K562 (cell line): ENCODE data around the gene ANKRD13A. TPM values are rescaled to one million over a fixed set of nuclear protein-coding genes. Genes with fewer than 3 reads are reported as not detected.

ENCODE experiments used
- ATAC-seq: fragments of 200-7000 bp; cut with Tn5 transposase; 3 replicates; pipeline ENCODE4 v1.9.1; 2020; ENCODE audit warnings: moderate library complexity
- BruUV-seq: library from RNA; stranded (reverse); fragments of 400-500 nt; replicated peaks from 2 replicates; lab custom pipeline; 2021; lab: Mats Ljungman, UMichigan
- CTCF ChIA-PET: fragments of 300-600 bp; formaldehyde crosslinking; extraction: SDS; loops from one replicate; lab custom pipeline; 2021; ENCODE audit warnings: low intra/inter-chr PET ratio; lab: Yijun Ruan, JAX
- POLR2A ChIA-PET: fragments of 300-600, 350-650 bp; sonication (Branson Sonifier 250); formaldehyde crosslinking; extraction: SDS; loops from one replicate; lab custom pipeline; 2021; ENCODE audit warnings: antibody characterized with exemption, inconsistent platforms; lab: Yijun Ruan, JAX
- DNase-seq, 4 experiments: peaks; one replicate each; pipeline versions ENCODE4 v3.0.0 to v3.0.0-alpha.2; 2011 to 2018; ENCODE audit warnings: low spot score in 3 of 4, mixed read lengths in 3 of 4; ENCODE audit errors: extremely low read depth in 1 of 4
- FAIRE-seq: peaks from 2 replicates; lab custom pipeline; 2011; peaks lifted over from hg19 to GRCh38; lab: Jason Lieb, UNC
- H2AFZ ChIP-seq: 2 replicates; pipeline ENCODE4 v1.6.0; 2011; ENCODE audit warnings: low read depth, low read length, control low read depth, inconsistent platforms
- H3K27ac ChIP-seq: fragments of 200-600 bp; 3 replicates; pipeline ENCODE4 v1.8.0; 2011; ENCODE audit warnings: low read depth, mild to moderate bottlenecking, control low read depth, inconsistent platforms, low read length, moderate library complexity, mixed read lengths; ENCODE audit errors: extremely low read depth
- H3K27me3 ChIP-seq, 2 experiments: fragments of 300-600 bp in 1 of 2; 2 replicates in 1 of 2; 3 replicates in 1 of 2; pipeline versions ENCODE4 v1.6.0 to v1.8.0; 2011; ENCODE audit warnings: inconsistent platforms in 2 of 2, low read length in 2 of 2, mild to moderate bottlenecking in 1 of 2, mixed read lengths in 1 of 2, moderate library complexity in 1 of 2; ENCODE audit not compliant: control insufficient read depth in 2 of 2, insufficient read depth in 2 of 2
- H3K36me3 ChIP-seq: fragments of 300-600 bp; 3 replicates; pipeline ENCODE4 v1.8.0; 2011; ENCODE audit warnings: mild to moderate bottlenecking, low read length, inconsistent platforms; ENCODE audit not compliant: control insufficient read depth, insufficient read depth
- H3K4me1 ChIP-seq, 2 experiments: fragments of 200-600 bp in 1 of 2; replicated peaks in 1 of 2; 2 replicates in 1 of 2; 3 replicates in 1 of 2; pipeline versions ENCODE4 v1.5.1 to v1.8.0; 2011; ENCODE audit warnings: inconsistent platforms in 2 of 2, low read length in 2 of 2, mild to moderate bottlenecking in 1 of 2, mixed read lengths in 1 of 2, moderate library complexity in 1 of 2; ENCODE audit not compliant: control insufficient read depth in 2 of 2, insufficient read depth in 2 of 2
- H3K4me2 ChIP-seq: 2 replicates; pipeline ENCODE4 v1.6.1; 2011; ENCODE audit warnings: low read length, control low read depth, inconsistent platforms, mixed read lengths; ENCODE audit not compliant: insufficient read depth
- H3K4me3 ChIP-seq: fragments of 200-600 bp; sonication (generic), shearing (Covaris generic); 2 replicates; pipeline ENCODE4 v1.5.1; 2016; ENCODE audit warnings: control low read depth, inconsistent platforms
- H3K79me2 ChIP-seq: fragments of 200-600 bp; 3 replicates; pipeline ENCODE4 v1.8.0; 2011; ENCODE audit warnings: low read length, inconsistent platforms; ENCODE audit not compliant: control insufficient read depth, insufficient read depth
- H3K9ac ChIP-seq, 2 experiments: 2 replicates each; pipeline versions ENCODE4 v1.6.0 to v1.6.1; 2011; ENCODE audit warnings: low read depth in 2 of 2, low read length in 2 of 2, control low read depth in 1 of 2, inconsistent platforms in 1 of 2, mild to moderate bottlenecking in 1 of 2, mixed read lengths in 1 of 2; ENCODE audit not compliant: insufficient read depth in 1 of 2
- H3K9me1 ChIP-seq: one replicate; pipeline ENCODE4 v1.6.0; 2011; ENCODE audit warnings: inconsistent platforms, mild to moderate bottlenecking, low read length, moderate library complexity; ENCODE audit not compliant: control insufficient read depth, insufficient read depth
- H3K9me3 ChIP-seq: replicated peaks from 2 replicates; pipeline ENCODE4 v1.5.1; 2011; ENCODE audit warnings: low read depth, low read length, inconsistent platforms; ENCODE audit not compliant: control insufficient read depth, insufficient read depth
- H4K20me1 ChIP-seq: replicated peaks from 2 replicates; pipeline ENCODE4 v1.6.1; 2011; ENCODE audit warnings: low read length, inconsistent platforms, mixed read lengths; ENCODE audit not compliant: control insufficient read depth, insufficient read depth
- ATF7 ChIP-seq: fragments of 450-650 bp; IDR thresholded peaks from 2 replicates; pipeline ENCODE4 v1.7.1; 2014; ENCODE audit warnings: mild to moderate bottlenecking, moderate library complexity
- CBFA2T2 ChIP-seq: fragments of 450-650 bp; conservative IDR thresholded peaks from 2 replicates; pipeline ENCODE4 v1.6.1; 2017; ENCODE audit warnings: mild to moderate bottlenecking
- JUNB ChIP-seq: fragments of 450-650 bp; formaldehyde crosslinking; conservative IDR thresholded peaks from 2 replicates; pipeline ENCODE4 v1.4.0; 2020; ENCODE audit warnings: mild to moderate bottlenecking
- NCOA4 ChIP-seq: fragments of 450-650 bp; IDR thresholded peaks from 2 replicates; pipeline ENCODE4 v1.6.1; 2018; ENCODE audit warnings: mild to moderate bottlenecking; ENCODE audit not compliant: partially characterized antibody
- ZEB2 ChIP-seq: fragments of 450-650 bp; IDR thresholded peaks from 2 replicates; pipeline ENCODE4 v1.6.1; 2016
- WGBS: fragments of 100-300 bp; shearing (Covaris generic); methylation state at CpG from one replicate; pipeline ENCODE4 v1.1.6; 2016; ENCODE audit warnings: low coverage, mixed read lengths; ENCODE audit not compliant: insufficient coverage; ENCODE audit errors: missing lambda C conversion rate; 5-methylcytosine and 5-hydroxymethylcytosine counted together
- in situ Hi-C: fragments of 300-500 bp; cut with MboI; formaldehyde crosslinking; loops from 4 replicates; pipeline ENCODE4 v1.15.0; 2018; ENCODE audit warnings: inconsistent platforms, mixed read lengths
- intact Hi-C: fragments of 100-400 bp; cut with micrococcal nuclease; formaldehyde crosslinking; loops from 2 replicates; pipeline ENCODE4 v1.14.2; 2022
- polyA plus RNA-seq, 8 experiments: library from polyadenylated mRNA; depleted of rRNA in 4 of 8; stranded (reverse) in 5 of 8; unstranded in 3 of 8; fragments of >200 nt; fragmentation: Nextera tagmentation in 2 of 8; fragmentation: Illumina TruSeq in 1 of 8; extraction: Ambion mirVana in 2 of 8; extraction: Trizol in 1 of 8; gene quantifications; 2 replicates each; pipeline versions ENCODE4 v1.2.1 to v1.2.3, GENCODE V29; 2011 to 2014; ENCODE audit warnings: inconsistent platforms in 1 of 8, missing spikeins in 1 of 8
- total RNA-seq, 7 experiments: library from RNA; depleted of rRNA in 6 of 7; stranded (reverse); fragments of >200 nt in 6 of 7; fragmentation: Illumina TruSeq in 2 of 7; extraction: Trizol in 2 of 7; gene quantifications; 2 replicates each; pipeline versions ENCODE4 v1.2.1 to v1.2.3, GENCODE V29; 2011 to 2021; ENCODE audit warnings: low replicate concordance in 1 of 7
- TF ChIP-seq, protein P1 (sequence below): fragments of 250-450 bp; sonication (Bioruptor Pico); IDR thresholded peaks from 2 replicates; pipeline ENCODE4 v1.5.0; 2021; ENCODE audit warnings: mild to moderate bottlenecking, moderate library complexity
- TF ChIP-seq, protein P2 (sequence below): sonication (generic); formaldehyde crosslinking; IDR thresholded peaks from 2 replicates; pipeline ENCODE4 v1.8.0; 2022; ENCODE audit warnings: missing genetic modification reagents, mild to moderate bottlenecking, borderline replicate concordance

The ANKRD13A gene
- total and polyA plus RNA-seq, 9 of the 15 experiments (the other 6 are each of a cell fraction or from before 2014, with no cell fraction given), result 5.0 to 55.0 (median 41.5) TPM

GRCh38 chr12:109993091-109993490 lies 6.1 kb upstream of the ANKRD13A start:
- TF ChIP-seq NCOA4 (no peak), JUNB (CRISPR knock-in tag) (no peak), CBFA2T2 (no peak), ZEB2 (no peak), ATF7 (no peak)
- TF ChIP-seq, protein P1, sequence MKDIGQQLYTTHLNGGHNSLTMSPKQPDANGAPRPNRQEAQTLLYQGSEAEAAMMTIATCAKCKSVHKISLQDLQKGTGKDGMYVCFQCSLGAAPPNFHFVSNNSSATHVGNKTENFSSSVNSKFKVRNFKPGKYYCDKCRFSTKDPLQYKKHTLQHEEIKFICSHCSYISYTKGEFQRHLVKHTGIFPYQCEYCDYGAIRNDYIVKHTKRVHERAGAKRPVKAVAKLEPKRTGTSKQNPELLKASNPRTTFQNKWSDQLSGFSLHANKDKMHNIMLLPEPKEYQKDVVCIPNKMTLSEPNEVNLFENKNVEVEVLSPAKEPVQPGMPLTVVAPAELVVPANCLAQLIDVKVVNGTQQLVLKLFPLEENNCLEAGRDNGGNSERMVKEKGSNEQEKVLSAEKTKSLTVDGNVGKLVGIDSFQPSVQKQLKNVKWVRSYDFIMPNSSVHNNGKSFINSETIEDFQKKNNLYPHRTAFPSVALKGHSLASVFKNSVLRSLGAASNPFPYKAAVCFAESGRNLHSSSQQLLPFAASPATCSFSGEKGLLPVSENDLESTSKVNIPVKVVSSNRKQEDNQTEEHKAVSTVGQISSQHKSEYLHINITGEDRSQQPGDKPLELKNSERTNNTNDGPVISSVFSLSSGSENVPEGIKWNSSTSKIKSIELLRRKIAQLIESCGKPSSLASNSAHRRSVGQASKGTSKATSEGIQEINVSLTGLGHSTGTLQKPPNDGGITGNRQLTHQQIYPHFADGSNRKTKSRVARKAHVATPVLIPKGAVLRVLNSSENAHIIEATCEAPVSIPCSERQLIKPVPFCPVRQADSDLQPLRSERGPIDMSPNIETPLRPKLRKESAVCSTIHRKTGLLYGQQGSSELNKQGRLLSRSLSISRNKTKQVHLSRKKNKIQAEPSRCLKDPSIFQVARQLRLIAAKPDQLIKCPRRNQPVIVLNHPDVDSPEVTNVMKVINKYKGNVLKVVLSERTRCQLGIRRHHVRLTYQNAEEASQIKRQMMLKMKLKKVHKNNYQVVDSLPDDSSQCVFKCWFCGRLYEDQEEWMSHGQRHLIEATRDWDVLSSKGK (CRISPR knock-in tag), result no peak
- TF ChIP-seq, protein P2, sequence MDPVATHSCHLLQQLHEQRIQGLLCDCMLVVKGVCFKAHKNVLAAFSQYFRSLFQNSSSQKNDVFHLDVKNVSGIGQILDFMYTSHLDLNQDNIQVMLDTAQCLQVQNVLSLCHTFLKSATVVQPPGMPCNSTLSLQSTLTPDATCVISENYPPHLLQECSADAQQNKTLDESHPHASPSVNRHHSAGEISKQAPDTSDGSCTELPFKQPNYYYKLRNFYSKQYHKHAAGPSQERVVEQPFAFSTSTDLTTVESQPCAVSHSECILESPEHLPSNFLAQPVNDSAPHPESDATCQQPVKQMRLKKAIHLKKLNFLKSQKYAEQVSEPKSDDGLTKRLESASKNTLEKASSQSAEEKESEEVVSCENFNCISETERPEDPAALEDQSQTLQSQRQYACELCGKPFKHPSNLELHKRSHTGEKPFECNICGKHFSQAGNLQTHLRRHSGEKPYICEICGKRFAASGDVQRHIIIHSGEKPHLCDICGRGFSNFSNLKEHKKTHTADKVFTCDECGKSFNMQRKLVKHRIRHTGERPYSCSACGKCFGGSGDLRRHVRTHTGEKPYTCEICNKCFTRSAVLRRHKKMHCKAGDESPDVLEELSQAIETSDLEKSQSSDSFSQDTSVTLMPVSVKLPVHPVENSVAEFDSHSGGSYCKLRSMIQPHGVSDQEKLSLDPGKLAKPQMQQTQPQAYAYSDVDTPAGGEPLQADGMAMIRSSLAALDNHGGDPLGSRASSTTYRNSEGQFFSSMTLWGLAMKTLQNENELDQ (CRISPR knock-in tag), result no peak
- no peaks in the 10 kb centered on the region for H3K9me1 ChIP-seq
- no peaks in the 10 kb centered on the region for H4K20me1 ChIP-seq
- FAIRE-seq, result no peak
- H3K27me3 ChIP-seq, result no peaks in the 10 kb centered on the region
- H3K4me1 ChIP-seq, result peaks cover 9 to 19% of the 10 kb centered on the region in 2 experiments
- no peak for DNase-seq
- H3K9me3 ChIP-seq, result no peaks in the 10 kb centered on the region
- H3K27ac ChIP-seq, result no peak overlapping the region
- no peak overlapping the region for H3K9ac ChIP-seq
- H3K4me2 ChIP-seq, result no peak overlapping the region
- ChIA-PET CTCF (interaction anchor here (0.6 kb wide), 1 partner anchor 593 kb away, joined by 4 read pairs; no protein-coding TSS in a partner anchor), POLR2A (interaction anchor here (0.6 kb wide), 1 partner anchor 1585 kb away, joined by 3 read pairs; no protein-coding TSS in a partner anchor)
- 88% methylated on average over 2 of the region's 2 CpGs for WGBS
- no peak overlapping the region for H2AFZ ChIP-seq
- H3K79me2 ChIP-seq, result peaks cover 38% of the 10 kb centered on the region
- ATAC-seq, result no peak
- intact Hi-C loops (no loop called here), in situ Hi-C loops (no loop called here)
- no TSS peak for BruUV-seq
- peaks cover 31% of the 10 kb centered on the region; the same call in 1 of the 3 replicates for H3K36me3 ChIP-seq
- no peak overlapping the region for H3K4me3 ChIP-seq
